Activated CD4-positive, CD25-positive, alpha-beta regulatory T cell treated with anti-CD3 and anti-CD28 coated beads, Interleukin-2, amount 50 U/mL, for 16 hours (primary cell): ENCODE data around the gene EHMT1.

Source experiments
- DNase-seq: peaks from one replicate; pipeline ENCODE4 v3.0.0-alpha.2; 2020; ENCODE audit warnings: low read depth, low spot score

EHMT1 gene

DNA sequence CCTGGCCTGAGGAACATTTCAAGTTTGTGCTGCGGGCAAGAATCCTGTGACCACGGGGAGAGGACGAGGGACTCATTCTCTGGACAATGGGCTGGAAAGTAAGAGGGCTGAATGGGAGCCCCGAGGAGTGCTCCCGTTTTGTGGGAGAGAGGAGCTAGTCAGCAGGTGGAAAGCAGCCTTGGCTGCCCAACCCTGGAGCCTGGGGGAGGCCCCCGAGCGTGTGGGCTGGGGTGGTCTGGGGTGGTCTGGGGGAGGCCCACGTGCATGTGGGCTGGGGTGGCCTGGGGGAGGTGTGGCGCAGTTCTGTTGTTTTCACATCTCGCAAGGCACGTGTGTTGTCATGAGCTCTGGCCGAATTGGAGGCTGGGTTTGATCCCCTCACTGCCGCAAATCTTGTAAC lies 27.5 kb downstream of the EHMT1 start:
- DNase-seq = no peak

DNA sequence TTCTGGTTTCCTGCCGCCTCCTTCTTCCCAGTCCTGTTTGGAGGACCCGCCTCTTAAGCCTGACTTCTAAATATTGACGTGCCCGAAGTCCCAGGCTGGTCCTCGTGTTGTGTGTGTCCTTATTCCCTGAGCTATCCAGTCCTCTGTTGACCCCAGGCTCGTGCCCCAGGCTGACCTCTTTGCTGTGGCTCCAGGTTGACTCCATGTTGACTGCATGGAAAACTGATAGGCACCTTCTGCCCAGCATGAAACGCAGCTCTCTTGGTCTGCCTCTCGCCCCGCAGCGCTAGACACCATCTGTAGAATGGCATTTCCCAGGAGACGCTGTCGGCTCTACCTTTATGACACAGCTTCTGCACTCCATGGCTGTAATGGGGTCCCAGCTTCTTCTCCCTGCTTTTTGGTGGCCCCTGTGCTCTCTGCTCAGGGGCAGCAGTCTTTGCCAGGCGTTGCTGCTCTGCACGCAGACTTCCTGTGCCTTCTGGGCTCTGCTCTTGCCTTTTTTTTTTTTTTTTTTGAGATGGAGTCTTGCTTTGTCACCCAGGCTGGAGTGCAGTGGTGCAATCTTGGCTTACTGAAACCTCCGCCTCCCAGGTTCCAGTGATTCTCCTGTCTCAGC lies 28.4 kb downstream of the EHMT1 start:
- DNase-seq = no peak

DNA sequence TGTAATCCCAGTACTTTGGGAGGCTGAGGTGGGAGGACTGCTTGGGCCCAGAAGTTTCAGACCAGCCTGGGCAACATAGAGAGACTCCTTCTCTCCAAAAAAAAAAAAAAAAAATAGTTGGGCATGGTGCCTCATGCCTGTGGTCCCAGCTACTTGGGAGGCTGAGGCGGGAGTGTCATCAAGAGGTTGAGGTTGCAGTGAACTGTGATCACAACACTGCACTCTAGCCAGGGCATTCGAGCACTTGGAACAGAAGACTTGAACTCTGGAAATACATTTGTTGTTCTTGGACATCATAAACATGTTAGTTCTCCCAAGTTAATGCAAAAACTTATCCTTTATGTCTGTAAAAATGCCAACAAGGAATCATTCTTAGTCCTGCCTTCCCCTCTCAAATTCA lies 29.6 kb downstream of the EHMT1 start:
- DNase-seq = no peak

DNA sequence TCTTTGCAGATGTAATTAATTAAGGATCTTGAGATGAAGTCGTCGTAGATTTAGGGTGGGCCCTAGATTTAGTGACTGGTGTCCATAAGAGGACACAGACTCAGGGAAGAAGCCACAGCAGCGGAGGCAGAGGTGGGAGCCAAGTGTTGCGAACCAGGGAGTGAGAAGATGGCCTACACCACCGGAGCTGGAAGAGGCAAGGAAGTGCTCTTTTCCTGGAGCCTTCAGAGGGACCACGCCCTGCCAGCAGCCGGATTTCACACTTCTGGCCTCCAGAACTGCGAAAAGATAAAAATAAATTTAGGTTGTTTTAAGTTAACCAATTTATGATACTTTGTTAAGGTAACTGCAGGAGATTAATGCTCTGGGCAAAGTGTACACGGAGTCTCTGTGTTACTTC lies 30.7 kb downstream of the EHMT1 start:
- DNase-seq = no peak

DNA sequence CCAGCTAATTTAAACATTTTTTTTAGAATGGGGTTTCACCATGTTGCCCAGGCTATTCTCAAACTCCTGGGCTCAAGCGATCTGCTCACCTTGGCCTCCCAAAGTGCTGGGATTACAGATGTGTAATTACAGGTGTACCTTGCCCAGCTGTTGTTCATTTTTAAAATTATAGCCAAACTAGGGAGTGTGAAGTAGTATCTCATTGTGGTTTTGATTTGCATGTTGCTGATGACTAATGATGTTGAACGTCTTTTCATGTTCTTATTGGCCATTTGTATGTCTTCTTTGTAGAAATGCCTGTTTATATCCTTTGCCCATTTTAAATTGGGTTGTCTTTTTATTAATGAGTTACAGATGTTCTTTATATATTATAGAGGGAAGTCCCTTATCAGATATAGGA lies 31.5 kb downstream of the EHMT1 start:
- no peak for DNase-seq

DNA sequence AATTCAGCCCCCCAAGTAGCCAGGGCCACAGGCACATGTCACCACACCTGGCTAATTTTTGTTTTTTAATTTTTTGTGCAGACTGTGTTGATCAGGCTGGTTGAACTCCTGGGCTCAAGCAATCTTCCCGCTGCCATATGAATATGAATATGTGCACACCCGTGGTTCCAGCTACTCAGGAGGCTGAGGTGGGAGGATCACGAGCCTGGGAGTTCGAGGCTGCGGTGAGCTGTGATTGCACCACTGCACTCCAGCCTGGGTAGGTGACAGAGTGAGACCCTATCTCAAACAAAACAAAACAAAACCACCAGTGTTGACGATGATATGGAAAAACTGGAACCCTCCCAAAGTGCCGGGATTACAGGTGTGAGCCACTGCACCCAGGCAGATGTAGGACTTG lies 32.0 kb downstream of the EHMT1 start:
- no peak for DNase-seq

DNA sequence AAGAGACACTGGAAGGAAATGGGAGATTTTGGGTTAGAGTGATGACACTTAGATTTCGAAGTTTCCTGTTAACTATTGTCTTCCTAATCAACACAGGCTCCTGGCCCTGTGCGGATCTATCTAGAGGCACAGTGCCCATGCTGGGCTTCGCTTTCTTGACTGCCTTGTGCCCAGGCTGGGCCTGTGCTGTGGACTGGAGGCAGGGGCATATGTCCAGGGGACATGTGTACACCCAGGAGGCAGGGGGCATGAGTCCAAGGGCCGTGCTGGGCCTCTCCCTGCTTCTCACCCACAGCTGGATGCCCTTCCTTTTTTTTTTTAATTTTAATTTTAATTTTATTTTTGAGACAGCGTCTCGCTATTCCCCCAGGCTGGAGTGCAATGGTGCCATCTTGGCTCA lies 37.6 kb downstream of the EHMT1 start:
- no peak for DNase-seq

DNA sequence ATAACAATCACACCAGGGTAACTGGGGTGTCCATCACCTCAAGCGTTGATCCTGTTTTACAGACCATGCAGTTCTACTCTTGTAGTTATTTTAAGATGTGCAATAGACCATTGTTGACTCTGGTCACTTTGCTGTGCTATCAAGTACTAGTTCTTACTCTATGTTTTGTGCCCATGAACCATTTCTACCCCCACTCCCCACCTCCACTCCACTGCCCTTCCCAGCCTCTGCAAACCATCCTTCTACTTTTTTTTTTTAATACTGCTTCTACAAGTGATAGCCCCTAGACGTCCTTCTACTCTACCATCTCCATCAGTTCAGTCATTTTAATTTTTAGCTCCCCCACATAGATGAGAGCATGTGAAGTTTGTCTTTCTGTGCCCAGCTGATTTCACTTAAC lies 38.8 kb downstream of the EHMT1 start:
- no peak for DNase-seq

DNA sequence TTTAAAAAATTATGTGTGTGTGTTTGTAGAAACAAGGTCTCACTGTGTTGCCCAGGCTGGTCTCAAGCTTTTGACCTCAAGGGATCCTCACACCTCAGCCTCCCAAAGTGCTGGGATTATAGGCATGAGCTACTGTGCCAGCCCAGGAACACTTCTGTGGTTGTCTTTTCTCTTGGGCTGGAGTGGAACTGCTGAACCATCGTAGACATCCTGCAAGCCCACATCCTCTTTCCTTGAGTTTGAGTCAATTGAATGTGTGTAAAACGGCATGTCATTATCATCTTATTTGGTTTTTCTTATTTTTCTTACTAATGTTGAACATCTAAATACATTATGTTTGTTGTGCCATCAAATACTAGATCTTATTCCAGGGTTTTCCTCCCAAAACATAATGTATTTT lies 40.0 kb downstream of the EHMT1 start:
- no peak for DNase-seq

DNA sequence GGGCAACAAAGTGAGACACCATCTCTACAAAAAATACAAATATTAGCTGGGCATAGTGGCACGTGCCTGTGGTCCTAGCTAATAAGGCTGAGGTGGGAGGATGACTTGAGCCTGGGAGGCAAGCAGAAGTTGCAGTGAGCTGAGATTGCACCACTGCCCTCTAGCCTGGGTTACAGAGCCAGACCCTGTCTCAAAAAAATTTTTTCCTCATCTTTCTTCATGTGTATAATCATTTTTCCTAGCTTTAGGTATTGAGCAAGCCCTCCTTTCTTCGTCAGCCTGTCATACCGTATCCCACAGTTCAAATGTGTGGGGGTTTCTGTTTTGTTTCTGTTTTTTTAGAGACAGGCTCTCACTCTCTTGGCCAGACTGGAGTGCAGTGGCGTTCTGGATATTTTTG lies 41.3 kb downstream of the EHMT1 start:
- DNase-seq = no peak

DNA sequence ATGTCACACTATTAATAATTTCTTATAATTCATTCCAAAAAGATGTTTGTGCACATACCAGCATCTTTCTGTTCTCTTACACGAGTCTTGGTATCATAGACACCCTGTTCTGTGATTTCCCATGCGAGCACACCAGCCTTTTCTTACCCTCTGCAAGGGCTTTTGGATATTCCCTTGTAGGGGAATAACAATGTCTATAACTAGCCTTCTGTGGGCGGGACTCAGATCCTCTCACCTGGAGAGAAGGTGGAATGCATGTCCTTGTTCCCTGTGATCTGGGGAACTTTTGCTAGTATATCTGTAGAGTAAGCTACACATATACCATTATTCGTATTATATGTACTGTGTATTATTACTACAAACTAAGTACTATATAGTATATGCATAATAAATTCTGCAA lies 44.8 kb downstream of the EHMT1 start:
- no peak for DNase-seq

DNA sequence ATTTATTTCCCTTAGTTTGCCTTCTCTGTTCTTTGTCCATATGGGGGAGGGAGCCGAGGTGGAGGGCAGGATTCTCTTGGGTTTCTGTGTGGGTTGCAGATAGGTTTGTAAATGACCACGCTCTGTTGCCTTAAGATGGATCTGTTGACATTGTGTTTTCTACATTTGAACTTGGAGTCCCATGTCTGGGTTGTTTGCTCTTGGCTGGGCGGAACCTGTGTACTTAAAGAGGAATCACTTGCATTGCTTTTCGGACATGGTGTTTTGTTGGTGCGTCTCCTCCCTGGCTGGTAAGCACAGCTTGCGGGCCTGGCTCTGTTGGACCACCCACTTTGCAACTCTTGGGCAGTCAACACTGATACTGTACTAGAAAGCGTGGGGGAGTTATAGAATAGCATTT lies 45.9 kb downstream of the EHMT1 start:
- DNase-seq = no peak

DNA sequence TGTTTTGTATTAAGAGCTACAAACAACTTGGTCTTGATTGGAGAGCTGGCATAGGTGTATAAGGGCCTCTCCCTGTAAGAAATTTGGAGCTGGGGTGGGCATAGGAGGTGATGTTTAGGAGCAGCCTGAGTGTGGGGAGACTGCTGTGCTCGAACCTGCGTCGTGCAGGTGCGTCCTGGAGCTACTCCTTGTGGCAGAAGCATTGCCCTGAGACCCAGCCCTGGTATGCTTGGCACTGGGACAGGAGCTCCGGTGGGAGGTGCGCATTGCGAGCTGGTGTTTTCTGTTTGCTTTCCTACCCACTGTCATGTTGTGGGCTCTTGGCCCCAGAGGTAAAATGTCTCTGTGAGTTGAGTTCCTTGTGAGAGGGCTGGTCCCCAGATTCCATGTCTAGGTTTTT lies 46.4 kb downstream of the EHMT1 start:
- no peak for DNase-seq

DNA sequence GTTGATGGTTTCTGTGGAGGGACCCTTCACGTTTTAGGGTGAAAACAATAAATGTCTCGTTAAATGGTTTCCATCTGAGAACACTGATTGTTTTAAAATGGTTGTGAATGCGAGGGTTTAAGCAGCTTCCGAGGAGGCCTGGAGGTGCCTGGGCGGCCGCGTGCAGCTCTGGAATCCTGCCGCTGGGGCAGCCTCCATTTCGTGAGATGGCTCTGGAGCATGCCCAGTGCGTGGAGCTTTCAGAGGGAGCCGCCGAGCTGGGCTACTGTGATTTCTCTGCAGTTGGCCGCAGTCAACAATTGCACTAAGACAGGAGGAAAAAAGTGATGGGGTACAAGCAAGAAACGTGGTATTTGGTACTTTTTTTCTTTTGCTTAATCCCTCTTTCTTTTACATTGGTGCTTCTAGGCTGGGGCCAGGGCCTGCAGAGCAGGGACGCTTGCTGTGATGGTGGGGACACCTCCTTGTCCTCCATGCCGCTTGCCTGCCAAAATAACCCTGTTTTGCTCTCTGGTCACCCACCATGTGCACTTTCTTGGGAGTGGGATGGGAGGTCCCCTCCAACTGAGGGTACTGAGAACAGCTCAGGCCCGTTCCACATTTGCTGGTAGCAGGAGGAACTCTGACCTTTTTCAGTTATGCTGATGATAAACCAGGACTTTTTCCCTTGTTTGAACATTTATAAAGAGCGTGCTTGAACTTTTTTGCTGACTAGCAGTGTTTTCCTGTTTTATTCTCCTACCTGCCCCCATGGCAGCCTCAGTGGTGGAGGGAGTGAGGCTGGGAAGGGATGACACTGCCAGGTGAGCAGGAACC lies 47.1 kb downstream of the EHMT1 start:
- no peak for DNase-seq

DNA sequence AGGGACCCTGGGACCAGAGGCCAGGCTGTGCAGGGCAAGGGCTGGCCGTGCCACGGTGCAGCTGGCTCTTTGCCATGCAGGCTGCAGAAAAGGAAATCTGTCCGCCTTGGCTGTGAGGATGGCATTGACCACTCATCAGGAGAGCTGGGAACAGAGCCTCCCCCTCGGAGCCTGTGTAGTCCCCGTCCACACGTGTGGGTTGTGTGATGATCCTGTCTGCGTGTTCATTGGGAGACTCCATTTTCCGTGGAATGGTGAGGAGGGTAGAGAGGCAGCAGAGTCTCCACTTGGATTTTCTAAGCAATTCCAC lies 47.7 kb downstream of the EHMT1 start:
- no peak for DNase-seq

DNA sequence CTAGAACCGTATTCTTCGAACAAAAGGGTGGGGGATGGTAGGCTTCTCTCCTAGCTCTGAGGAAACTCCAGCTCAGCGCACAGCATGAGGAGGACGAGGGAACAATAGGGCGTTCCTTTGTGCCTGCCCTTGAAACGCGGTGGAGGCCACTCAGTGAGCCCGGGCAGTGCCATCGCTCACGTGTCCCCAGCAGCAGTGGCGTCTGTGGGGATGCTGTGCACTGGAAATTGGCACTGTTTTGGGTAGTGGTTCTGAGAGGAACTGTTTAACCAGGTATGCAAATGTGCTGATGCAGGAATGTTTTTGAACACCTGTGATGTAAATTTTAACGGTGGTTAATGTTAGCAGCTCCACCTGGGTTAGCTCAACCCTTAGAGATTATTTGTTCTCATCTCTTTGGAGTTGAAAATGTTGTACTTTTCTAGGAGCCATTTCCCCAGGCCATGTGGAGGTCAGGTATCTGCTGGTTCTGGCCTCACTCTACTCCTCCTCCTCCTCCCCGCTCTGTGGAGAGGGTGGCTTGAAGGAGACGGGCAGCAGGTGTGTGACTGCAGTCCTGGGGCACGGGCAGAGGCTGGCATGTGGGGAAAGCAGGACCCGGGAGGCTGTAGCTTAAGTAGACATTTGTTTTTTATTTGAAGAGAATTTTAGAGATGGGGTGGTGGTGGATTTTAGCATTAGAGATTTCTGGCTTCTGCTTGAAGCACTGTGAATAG lies 48.3 kb downstream of the EHMT1 start:
- no peak for DNase-seq

DNA sequence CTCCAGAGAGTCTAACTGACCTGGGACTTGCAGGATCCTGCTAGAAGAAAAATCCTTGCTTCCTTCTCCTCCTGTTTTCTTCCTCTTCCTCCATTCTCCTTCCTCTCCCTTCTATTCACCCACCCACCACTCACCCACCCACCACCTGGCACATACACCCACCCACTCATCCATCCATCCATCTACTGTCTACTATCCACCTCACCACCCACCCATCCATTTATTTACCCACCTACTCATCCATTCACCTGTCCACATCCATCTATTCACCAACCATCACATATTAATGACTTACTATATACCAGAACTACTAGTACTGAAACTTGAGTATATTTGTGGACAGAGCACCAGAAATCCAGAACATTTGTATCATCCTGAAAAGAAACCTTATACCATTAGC lies 49.4 kb downstream of the EHMT1 start:
- no peak for DNase-seq

DNA sequence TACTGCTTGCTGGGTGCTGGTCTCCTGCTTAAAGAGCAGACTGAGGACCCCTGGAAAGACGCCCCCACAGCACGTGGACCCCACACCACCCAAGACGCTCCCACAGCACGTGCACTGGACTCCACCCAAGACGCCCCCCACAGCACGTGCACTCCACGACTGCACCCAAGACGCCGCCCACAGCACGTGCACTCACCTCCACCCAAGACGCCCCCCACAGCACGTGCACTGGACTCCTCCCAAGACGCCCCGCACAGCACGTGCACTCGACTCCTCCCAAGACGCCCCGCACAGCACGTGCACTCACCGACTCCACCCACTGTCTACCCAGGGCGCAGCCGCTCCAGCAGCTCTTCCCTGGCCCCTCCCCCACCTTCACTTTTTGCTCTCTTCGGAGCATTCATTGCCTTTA lies 50.5 kb downstream of the EHMT1 start:
- no peak for DNase-seq

DNA sequence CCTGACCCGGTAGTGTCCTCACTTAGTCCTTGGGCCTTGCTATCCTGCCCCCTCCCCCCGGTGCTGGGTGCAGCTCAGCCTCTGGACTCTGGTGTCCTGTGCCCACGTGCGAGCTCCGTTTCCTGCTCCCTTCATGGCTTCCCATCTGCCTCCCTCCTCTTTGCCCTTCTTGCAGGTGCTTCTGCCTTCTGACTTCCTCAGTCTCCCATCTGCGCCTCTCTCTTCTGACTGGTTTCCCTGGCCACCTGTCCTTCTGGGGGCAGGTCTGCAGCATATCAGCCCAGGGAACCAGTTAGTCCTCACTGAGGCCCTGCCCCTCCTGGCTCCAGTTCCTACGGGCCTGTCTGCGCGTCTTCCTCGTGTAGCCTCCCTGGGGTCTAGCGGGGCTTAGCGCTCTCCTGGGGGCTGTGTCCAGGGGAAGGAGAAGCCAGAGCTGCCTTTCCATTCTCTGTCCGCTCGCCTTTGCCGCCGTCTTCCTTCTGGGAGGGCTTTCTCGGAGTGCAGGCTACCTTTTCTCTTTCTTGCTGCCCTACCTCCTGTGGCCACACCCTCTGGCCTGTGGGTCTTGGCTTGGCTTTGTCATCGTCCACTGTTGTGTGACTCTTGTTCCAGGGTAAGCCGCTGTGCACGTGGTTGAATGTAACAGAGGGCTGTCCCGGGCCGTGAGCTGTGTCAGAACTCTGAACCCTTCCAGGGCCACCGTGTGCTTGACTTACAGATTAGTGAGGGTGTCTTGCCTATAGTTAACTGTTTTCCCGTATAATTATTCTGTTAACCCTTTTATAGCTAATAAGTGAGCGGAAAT lies 51.8 kb downstream of the EHMT1 start:
- DNase-seq = no peak

DNA sequence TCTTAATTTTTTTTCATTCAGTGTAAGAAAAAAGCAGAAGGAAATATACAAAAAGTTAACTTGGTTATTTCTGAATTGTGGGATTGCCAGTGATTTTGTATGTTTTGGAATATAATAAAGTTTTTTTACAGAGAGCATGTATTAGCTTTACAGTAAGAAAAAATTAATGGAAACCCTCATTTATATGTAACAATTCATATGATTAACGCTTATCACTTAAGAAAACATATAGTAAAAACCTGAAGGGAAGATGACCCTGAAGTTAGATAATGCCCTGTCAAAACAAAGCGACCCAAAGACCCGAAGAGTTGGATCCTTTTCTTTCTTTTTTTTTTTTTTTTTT lies 52.4 kb downstream of the EHMT1 start:
- no peak for DNase-seq

DNA sequence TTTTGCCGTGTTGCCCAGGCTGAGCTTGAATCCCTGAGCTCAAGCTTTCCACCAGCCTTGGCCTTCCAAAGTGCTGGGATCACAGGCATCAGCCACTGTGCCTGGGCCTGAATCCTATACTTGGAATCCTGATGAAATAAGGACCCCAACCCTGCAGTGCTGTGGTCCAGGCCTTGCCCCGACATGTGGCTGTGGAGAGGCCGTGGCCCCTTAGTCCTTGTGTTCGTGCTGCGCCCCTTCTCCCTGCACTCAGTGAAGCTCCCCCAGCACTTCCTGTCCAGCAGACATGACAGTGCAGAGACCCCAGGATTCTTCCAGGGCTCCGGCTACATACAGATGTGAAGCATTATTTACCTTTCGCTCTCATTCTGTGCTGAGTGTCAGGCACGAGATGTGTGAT lies 52.9 kb downstream of the EHMT1 start:
- DNase-seq = no peak
